PFSK-1 (cell line): ENCODE measurements around the gene MAPK14.

ENCODE experiments used
- FOXP2 ChIP-seq: optimal IDR thresholded peaks from 2 replicates; pipeline ENCODE3; 2011; ENCODE audit warnings: borderline replicate concordance, control low read depth, inconsistent platforms; ENCODE audit not compliant: insufficient read depth; ENCODE audit errors: extremely low read length, extremely low read depth
- POLR2AphosphoS5 ChIP-seq: IDR thresholded peaks from 2 replicates; pipeline ENCODE4 v1.6.1; 2012; ENCODE audit warnings: low read depth, mild to moderate bottlenecking, control low read depth, low read length, moderate library complexity
- SIN3A ChIP-seq: IDR thresholded peaks from 2 replicates; pipeline ENCODE4 v1.6.1; 2012; ENCODE audit warnings: mild to moderate bottlenecking, low read length, moderate library complexity, borderline replicate concordance; ENCODE audit not compliant: insufficient read depth
- TAF1 ChIP-seq: IDR thresholded peaks from 2 replicates; pipeline ENCODE4 v1.6.1; 2012; ENCODE audit warnings: low read length, control low read depth, borderline replicate concordance; ENCODE audit not compliant: insufficient read depth
- TF ChIP-seq, protein P1 (sequence below), 2 experiments: IDR thresholded peaks; 2 replicates each; pipeline versions ENCODE4 v1.6.1 to v1.8.0; 2011 to 2012; ENCODE audit warnings: low read depth in 2 of 2, low read length in 2 of 2, control low read depth in 1 of 2, inconsistent platforms in 1 of 2, mild to moderate bottlenecking in 1 of 2, moderate library complexity in 1 of 2; ENCODE audit not compliant: insufficient read depth in 1 of 2

Gene MAPK14

DNA sequence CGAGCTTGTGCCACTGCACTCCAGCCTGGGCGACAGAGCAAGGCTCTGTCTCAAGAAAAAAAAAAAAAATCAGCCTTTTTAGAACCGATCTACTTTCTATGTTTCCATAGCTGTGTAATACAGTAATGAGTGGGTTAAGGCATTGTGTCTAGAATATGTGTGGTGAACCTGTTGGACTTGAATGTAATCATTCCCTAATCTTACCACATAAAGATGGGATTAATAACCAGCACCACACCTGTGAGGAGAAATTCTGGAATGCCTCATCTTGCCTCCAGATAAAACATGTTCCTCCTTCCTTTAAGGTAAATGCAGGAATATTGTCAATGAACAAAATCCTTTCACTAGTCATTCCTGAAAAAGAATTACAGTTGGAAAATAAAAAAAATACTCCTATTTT lies 43.7 kb downstream of the MAPK14 start:
- TF ChIP-seq FOXP2: no peak
- no peak for TF ChIP-seq SIN3A
- no peak for TF ChIP-seq POLR2AphosphoS5
- TF ChIP-seq, protein P1, sequence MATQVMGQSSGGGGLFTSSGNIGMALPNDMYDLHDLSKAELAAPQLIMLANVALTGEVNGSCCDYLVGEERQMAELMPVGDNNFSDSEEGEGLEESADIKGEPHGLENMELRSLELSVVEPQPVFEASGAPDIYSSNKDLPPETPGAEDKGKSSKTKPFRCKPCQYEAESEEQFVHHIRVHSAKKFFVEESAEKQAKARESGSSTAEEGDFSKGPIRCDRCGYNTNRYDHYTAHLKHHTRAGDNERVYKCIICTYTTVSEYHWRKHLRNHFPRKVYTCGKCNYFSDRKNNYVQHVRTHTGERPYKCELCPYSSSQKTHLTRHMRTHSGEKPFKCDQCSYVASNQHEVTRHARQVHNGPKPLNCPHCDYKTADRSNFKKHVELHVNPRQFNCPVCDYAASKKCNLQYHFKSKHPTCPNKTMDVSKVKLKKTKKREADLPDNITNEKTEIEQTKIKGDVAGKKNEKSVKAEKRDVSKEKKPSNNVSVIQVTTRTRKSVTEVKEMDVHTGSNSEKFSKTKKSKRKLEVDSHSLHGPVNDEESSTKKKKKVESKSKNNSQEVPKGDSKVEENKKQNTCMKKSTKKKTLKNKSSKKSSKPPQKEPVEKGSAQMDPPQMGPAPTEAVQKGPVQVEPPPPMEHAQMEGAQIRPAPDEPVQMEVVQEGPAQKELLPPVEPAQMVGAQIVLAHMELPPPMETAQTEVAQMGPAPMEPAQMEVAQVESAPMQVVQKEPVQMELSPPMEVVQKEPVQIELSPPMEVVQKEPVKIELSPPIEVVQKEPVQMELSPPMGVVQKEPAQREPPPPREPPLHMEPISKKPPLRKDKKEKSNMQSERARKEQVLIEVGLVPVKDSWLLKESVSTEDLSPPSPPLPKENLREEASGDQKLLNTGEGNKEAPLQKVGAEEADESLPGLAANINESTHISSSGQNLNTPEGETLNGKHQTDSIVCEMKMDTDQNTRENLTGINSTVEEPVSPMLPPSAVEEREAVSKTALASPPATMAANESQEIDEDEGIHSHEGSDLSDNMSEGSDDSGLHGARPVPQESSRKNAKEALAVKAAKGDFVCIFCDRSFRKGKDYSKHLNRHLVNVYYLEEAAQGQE (IDR thresholded peaks at IDR 0.05; ENCODE audit: insufficient read depth in 1 of 2, low read depth in 2 of 2, low read length in 2 of 2): no peak
- TF ChIP-seq TAF1: no peak

DNA sequence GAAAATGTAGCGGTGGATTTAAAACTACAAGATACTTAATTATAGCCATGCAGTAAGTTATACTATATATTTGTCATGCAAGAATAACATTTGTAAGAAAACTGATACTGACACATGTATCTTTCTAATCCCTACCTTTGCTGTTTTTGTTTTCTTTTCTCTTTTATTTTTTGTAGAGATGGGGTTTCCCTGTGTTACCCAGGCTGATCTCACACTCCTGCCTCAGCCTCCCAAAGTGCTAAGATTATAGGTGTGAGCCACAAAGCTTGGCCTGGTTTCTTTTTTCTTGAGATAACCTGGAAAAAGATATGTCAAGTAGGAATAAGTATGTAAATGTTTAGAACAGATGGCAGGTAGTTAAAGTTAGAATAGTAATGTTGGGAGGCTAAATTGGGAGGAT lies 44.1 kb downstream of the MAPK14 start:
- TF ChIP-seq SIN3A (no peak), TAF1 (no peak), POLR2AphosphoS5 (no peak), FOXP2 (no peak)
- TF ChIP-seq, protein P1 (IDR thresholded peaks at IDR 0.05; ENCODE audit: insufficient read depth in 1 of 2, low read depth in 2 of 2, low read length in 2 of 2): no peak

DNA sequence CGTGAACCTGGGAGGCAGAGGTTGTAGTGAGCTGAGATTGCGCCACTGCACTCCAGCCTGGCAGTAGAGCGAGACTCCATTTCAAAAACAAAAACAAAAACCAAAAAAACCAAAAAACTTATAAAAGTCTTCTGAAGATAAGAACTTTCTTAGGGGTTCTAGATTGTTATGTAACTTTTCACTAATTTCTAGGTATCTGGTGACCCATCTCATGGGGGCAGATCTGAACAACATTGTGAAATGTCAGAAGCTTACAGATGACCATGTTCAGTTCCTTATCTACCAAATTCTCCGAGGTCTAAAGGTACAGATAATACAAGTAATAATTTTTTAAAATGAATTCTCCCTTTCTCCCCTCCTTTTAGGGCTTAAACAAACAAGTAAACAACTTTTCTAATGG lies 45.1 kb downstream of the MAPK14 start:
- TF ChIP-seq, protein P1 (IDR thresholded peaks at IDR 0.05; ENCODE audit: insufficient read depth in 1 of 2, low read depth in 2 of 2, low read length in 2 of 2): no peak
- TF ChIP-seq FOXP2: no peak
- TF ChIP-seq TAF1: no peak
- TF ChIP-seq SIN3A: no peak
- TF ChIP-seq POLR2AphosphoS5: no peak

DNA sequence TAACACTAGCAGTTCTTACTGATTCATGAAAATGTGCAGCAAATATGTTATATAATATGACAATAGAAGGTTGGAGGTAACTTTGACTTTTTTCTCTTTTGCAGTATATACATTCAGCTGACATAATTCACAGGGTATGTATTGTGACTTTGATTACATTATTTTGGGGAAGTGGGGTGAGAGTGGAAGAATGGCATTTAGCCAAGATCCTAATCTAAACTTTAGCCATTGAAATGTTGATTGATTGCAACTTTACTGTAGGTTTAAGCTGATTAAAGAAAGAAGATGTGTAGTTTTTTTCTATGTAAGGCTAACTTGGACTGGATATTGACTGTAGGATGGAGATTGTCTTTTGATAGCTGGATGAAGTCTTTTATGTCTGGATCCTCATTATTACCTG lies 46.0 kb downstream of the MAPK14 start:
- TF ChIP-seq SIN3A: no peak
- no peak for TF ChIP-seq FOXP2
- no peak for TF ChIP-seq TAF1
- TF ChIP-seq, protein P1 (IDR thresholded peaks at IDR 0.05; ENCODE audit: insufficient read depth in 1 of 2, low read depth in 2 of 2, low read length in 2 of 2): no peak
- no peak for TF ChIP-seq POLR2AphosphoS5

DNA sequence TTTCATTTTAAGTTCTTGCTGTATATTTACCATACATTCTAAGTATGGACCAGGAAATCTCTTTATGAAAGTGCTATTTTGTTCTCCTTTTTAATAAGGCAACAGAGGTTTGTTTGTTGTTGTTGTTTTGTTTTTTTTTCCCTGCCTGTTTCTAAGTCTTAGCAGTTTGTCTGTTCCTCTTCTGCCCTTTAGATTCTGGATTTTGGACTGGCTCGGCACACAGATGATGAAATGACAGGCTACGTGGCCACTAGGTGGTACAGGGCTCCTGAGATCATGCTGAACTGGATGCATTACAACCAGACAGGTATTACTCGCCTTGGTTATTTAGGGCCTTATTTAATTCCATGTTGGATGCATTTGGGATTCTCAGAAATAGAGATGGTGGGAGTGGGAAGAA lies 48.0 kb downstream of the MAPK14 start:
- TF ChIP-seq FOXP2: no peak
- no peak for TF ChIP-seq SIN3A
- TF ChIP-seq TAF1: no peak
- TF ChIP-seq, protein P1 (IDR thresholded peaks at IDR 0.05; ENCODE audit: insufficient read depth in 1 of 2, low read depth in 2 of 2, low read length in 2 of 2): no peak
- no peak for TF ChIP-seq POLR2AphosphoS5
